Stimulated activated naive CD4-positive, alpha-beta T cell treated with Interleukin-2 at 50 U/mL for 16 hours (primary cell): ENCODE measurements around the gene IDH3G.
"Not testable (repeated sequence)": the region's sequence is repeated elsewhere in the genome, so short reads cannot be mapped to it uniquely, and the experiment has no call there.

Experiments
- DNase-seq: peaks from one replicate; lab custom pipeline; 2025; lab: John Stamatoyannopoulos, UW

Gene IDH3G

GRCh38 chrX:153794018-153794896, at the start of gene IDH3G, which contains the start of gene SSR4:
TSS of gene IDH3G (minus strand) at chrX:153794375. CDS start at chrX:153794326, 49 bp downstream.
TSS of gene SSR4 (plus strand) at chrX:153794668. CDS start at chrX:153794688, 20 bp downstream.
- peak; percentile 88 for DNase-seq

- DNase-seq: no peak
Measured at GRCh38 chrX:153836921-153837320, 42.7 kb upstream of the IDH3G start.

DNA sequence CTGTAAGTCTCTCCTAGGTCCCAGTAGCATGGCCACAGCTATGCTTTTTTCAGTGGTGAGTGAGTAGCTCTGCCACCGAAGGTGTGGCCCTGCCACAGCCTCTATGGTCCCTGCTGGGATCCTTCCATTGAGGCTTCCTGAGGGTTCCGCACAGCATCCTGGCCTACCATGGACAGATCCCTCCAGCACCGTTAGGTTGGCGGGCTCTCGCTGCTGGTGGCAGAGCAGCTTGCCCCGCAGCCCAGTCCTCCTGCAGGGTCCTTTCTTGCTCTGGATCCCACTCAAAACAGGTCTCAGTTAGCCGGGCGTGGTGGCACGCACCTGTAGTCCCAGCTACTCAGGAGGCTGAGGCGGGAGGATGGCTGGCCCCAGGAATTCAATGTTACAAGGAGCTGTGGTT, 38.6 kb upstream of the IDH3G start:
- no peak for DNase-seq

DNA sequence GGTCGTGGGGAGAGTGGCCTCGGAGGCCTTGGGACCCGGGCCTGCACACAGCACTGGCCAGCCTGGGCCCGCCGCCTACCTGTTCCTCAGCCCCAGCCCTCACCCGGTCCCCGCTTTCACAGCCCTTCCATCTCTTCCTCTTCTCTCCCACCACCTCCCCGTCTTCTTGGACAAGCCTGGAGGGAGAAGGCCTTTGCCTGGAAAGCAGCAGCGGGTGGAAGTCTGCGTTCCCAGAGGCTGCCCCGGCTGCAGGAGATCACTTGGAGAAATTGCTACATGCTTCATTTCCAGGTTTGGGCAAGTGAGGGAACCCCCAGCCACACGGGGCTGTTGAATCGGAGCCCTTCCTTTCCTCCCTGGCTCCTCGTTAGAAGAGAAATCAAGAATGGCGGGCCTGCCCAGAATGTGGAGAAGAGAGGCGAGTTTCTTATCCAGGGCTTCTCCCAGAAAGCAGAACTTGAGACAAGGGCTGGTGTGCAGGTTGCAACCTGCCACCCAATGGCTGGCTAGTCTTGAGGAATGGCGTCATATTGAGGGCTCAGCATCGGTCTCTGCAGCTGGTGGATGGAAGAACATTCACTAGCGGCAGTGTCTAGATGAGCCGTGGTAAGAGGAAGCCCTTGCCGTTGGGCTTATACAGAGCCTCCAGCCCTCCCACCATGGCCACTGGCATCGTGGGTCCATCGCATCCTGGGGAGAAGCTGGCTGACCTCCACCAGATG, 37.4 kb upstream of the IDH3G start:
- no peak for DNase-seq

DNA sequence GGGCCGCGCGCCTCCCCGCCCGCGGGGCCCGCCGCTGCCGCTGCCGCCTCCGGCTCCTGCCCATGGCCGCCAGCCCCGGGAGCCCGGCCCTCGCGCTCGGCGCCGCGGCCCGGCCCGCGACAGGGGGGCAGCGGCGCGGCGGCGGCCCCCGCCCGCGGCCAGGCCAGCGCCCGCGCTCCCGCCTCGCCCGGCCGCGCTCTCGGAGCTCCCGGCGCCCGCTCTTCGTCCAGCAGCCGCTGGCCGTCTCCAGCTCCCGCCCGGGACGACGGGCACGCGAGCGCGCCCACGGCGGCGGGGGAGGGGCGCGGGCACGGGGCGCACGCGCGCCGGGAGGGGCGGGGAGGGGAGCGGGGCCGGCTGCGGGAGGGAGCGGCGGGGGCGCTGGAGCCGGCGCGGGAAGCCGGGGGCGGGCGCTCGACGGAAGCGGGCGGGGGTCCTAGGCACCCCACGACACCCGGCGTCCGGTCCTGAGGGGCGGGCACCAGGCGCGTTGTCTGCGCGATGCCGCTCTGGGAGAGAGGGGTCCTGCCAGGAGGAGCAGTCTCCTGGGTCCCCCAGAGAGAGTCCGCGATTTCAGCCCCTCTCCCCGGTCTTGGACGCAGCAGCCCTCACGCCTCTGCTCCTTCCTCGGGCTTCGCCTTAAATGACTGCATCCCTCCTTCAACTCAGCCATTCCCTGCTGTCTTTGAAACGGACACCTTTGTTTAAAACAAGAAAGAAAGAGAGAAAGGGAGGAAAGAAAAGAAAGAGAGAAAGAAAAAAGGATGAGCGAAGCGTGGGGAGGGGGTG, 36.7 kb upstream of the IDH3G start:
- DNase-seq: no peak

DNA sequence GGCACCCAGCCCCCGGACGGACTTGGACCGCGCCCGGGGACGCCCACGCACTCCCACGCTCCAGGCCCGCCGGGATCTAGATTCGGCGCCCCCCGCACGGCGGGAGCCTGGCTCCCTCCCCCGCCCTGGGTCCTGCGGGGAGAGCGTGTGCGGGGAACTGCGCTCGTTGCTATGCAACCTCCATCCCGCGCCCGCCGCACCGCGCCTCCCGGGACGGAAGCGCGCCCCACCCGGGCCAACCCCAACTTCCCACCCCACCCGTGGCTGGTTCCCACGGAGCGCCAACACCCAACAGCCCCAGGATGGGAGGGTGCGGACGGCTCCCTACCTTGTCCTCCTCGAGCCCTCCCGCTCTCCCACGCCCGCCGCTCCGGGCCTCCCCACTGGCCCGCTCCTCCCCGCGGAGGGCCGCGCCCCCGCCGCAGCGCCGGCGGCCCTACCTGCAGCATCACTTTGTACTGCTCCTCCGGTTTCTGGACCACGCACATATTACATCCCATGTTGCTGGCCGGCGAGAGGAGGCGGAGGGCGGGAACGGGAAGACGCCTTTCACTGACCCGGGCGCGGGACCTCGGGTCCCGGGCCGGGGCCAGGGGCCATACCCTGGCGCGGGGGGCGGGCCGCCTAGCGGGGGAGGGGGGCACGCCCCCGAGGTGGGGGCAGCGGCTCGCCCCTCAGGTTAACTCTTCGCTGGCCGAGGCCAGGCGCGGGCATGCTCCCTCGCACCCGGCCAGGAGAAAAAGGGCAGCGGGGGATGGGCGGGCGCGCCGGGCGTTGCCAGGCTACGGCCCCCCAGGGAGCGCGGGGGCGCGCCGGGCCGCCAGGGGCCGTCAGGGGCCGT, 35.8 kb upstream of the IDH3G start, which contains the start of gene PDZD4:
TSS of gene PDZD4 (minus strand) at position 746 of the 841 bp plus-strand sequence. CDS start at position 500, 246 bp downstream.
- peak; percentile 1 for DNase-seq

GRCh38 chrX:153829549-153829798, 35.3 kb upstream of the IDH3G start:
- DNase-seq: no peak

- peak; percentile 2 for DNase-seq
Measured at GRCh38 chrX:153828723-153829548, 34.8 kb upstream of the IDH3G start.

DNA sequence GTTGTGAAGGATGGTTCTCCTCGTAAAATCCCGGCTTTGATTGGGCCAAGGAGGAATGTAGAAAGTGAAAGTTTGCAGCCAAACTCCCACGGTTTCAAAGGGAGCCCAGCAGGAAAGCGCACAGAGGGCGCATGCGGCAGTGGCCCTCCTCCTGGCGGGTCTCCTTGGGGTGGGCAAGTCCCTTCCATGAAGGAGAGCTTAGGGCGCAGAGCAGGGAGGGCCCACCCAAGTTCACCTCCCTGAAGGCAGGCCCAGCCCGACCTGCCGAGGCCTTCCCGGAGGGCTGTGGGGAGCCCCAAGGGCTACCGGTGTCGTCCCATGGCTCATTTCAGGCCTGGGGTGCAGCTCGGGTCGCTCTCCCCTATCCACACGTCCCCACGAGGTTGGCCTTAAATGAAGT, 34.1 kb upstream of the IDH3G start:
- no peak for DNase-seq

GRCh38 chrX:153827903-153828302, 33.7 kb upstream of the IDH3G start:
- DNase-seq: no peak

- no peak for DNase-seq
Measured at GRCh38 chrX:153827016-153827415, 32.8 kb upstream of the IDH3G start.

GRCh38 chrX:153825042-153825441, 30.9 kb upstream of the IDH3G start:
- no peak for DNase-seq

GRCh38 chrX:153824348-153824747, 30.2 kb upstream of the IDH3G start:
- no peak for DNase-seq

DNA sequence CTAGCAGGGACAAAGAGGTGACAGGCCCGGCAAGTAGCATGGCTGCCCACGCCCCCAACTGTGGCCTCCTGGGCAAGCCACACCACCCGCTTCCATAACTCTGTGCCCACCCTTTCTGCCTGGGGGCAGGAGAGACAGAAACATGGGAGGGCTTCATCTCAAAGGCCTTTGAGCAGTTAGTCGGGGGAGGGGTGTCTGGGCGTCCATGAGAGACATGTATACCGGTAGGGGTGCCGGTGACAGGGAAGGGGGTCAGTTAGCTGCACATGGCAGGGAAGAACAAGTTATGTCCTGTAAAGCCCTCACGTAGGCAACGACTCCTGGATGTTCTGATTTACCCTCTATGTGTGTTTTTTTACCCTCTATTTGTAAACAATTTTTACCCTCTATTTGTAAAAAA, 26.9 kb upstream of the IDH3G start:
- DNase-seq: no peak

- no peak for DNase-seq
Measured at GRCh38 chrX:153820601-153821000, 26.4 kb upstream of the IDH3G start.

DNA sequence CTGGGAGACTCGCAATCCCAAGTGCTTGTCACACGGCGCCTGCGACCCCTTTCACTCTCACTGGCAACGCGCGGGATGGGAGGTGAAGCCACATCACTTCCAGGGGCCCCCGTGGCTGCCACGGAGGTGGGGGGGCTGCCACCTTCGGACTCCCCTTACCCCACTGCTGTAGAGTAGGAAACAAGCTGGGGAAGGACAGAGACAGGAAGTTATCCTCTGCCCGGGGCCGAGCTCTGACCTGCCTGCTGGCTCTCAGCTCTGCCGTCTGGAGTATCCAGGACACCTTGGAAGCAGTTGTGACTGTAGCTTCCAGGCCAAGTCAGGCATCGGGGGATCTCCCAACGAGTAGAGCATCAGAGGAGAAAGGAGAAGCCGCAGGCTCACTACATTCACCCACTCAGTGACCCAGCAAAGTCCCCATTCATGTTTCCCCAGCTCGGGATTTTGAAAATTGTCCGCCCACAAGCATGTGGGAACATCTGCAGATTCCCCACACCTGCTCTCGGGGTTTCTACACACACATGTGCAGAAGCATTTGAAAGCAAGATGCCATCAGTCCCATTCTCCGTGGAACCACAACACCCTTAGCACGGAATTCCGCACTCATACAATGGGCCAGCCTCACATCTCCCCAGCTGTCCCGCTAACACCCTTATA, 25.3 kb upstream of the IDH3G start:
- no peak for DNase-seq

- DNase-seq: peak; percentile 34
Measured at GRCh38 chrX:153818571-153819383, 24.6 kb upstream of the IDH3G start.

GRCh38 chrX:153818064-153818463, 23.9 kb upstream of the IDH3G start:
- not testable (repeated sequence) for DNase-seq
